ENCODE data around the gene KPNA4. TPM values are rescaled to one million over a fixed set of nuclear protein-coding genes. Genes with fewer than 3 reads are reported as not detected.

KPNA4 gene
- polyA plus RNA-seq, 6 donors from 2014 or later: 6.2 to 11.1 (median 10.1) TPM

GRCh38 chr3:160564949-160565441 lies 376 bp downstream of the KPNA4 start:
- Mint-ChIP-seq H3K27me3 (no peaks in the 10 kb centered on the region), H3K36me3 (peaks cover 7 to 10% of the 10 kb centered on the region in 2 donors), H3K4me3 (peak overlapping the region; percentile 53 to 99 (median 98)), H3K9me3 (peaks cover 0 to 1% (median 0%) of the 10 kb centered on the region in 7 donors), H3K4me1 (peaks cover 41 to 55% (median 53%) of the 10 kb centered on the region in 3 donors), H3K27ac (peak overlapping the region in 4 of 6 donors; percentile 96 to 98 (median 97))
- DNase-seq (no peak), ATAC-seq (ENCODE audit: low read depth in 2 of 2) (peak; percentile 29 to 35)

GRCh38 chr3:160564258-160564911 lies 986 bp downstream of the KPNA4 start:
- H3K27me3 Mint-ChIP-seq: no peaks in the 10 kb centered on the region
- H3K4me3 Mint-ChIP-seq: peak overlapping the region; percentile 90 to 99 (median 95)
- no peak for ATAC-seq (ENCODE audit: low read depth in 2 of 2)
- H3K9me3 Mint-ChIP-seq: peaks cover 0 to 1% (median 0%) of the 10 kb centered on the region in 7 donors
- peaks cover 44 to 58% (median 57%) of the 10 kb centered on the region in 3 donors for H3K4me1 Mint-ChIP-seq
- H3K27ac Mint-ChIP-seq: peak overlapping the region; percentile 77 to 98 (median 96)
- no peak for DNase-seq
- H3K36me3 Mint-ChIP-seq: peaks cover 7 to 10% of the 10 kb centered on the region in 2 donors

GRCh38 chr3:160562952-160563351 lies 2.4 kb downstream of the KPNA4 start:
- peak overlapping the region in 3 of 6 donors; percentile 26 to 97 (median 55) for H3K27ac Mint-ChIP-seq
- peaks cover under 1 to 2% of the 10 kb centered on the region in 2 donors for H3K36me3 Mint-ChIP-seq
- no peaks in the 10 kb centered on the region for H3K27me3 Mint-ChIP-seq
- ATAC-seq (ENCODE audit: low read depth in 2 of 2) (no peak), DNase-seq (no peak)
- peak overlapping the region in 6 of 8 donors; percentile 4 to 96 (median 52) for H3K4me3 Mint-ChIP-seq
- H3K4me1 Mint-ChIP-seq: peaks cover 44 to 62% (median 57%) of the 10 kb centered on the region in 3 donors
- H3K9me3 Mint-ChIP-seq: no peaks in the 10 kb centered on the region

GRCh38 chr3:160557571-160557970 lies 7.8 kb downstream of the KPNA4 start:
- H3K27me3 Mint-ChIP-seq: no peaks in the 10 kb centered on the region
- H3K36me3 Mint-ChIP-seq: no peaks in the 10 kb centered on the region
- ATAC-seq (ENCODE audit: low read depth in 2 of 2) (no peak), DNase-seq (no peak)
- H3K4me3 Mint-ChIP-seq: no peak overlapping the region
- H3K4me1 Mint-ChIP-seq: peaks cover 33 to 57% (median 57%) of the 10 kb centered on the region in 3 donors
- H3K9me3 Mint-ChIP-seq: no peaks in the 10 kb centered on the region
- no peak overlapping the region for H3K27ac Mint-ChIP-seq

- Mint-ChIP-seq H3K9me3 (no peaks in the 10 kb centered on the region), H3K27ac (peak overlapping the region in 2 of 6 donors; percentile 4 to 33), H3K4me1 (peaks cover 34 to 59% (median 56%) of the 10 kb centered on the region in 3 donors), H3K36me3 (peaks cover 1 to 7% of the 10 kb centered on the region in 2 donors), H3K27me3 (no peaks in the 10 kb centered on the region), H3K4me3 (no peak overlapping the region)
- ATAC-seq (ENCODE audit: low read depth in 2 of 2) (no peak), DNase-seq (no peak)
Observed at GRCh38 chr3:160556141-160556540, 9.2 kb downstream of the KPNA4 start.

GRCh38 chr3:160554980-160555379 lies 10.4 kb downstream of the KPNA4 start:
- ATAC-seq (ENCODE audit: low read depth in 2 of 2): no peak
- H3K4me1 Mint-ChIP-seq: peaks cover 40 to 64% (median 56%) of the 10 kb centered on the region in 3 donors
- no peak for DNase-seq
- no peak overlapping the region for H3K4me3 Mint-ChIP-seq
- H3K9me3 Mint-ChIP-seq: peaks cover 0 to 2% (median 0%) of the 10 kb centered on the region in 7 donors
- H3K27me3 Mint-ChIP-seq: no peaks in the 10 kb centered on the region
- H3K36me3 Mint-ChIP-seq: peaks cover 9 to 15% of the 10 kb centered on the region in 2 donors
- no peak overlapping the region for H3K27ac Mint-ChIP-seq

- Mint-ChIP-seq H3K4me3 (no peak overlapping the region), H3K4me1 (peaks cover 36 to 59% (median 57%) of the 10 kb centered on the region in 3 donors), H3K9me3 (peaks cover 0 to 6% (median 1%) of the 10 kb centered on the region in 7 donors), H3K36me3 (peaks cover 9 to 15% of the 10 kb centered on the region in 2 donors), H3K27me3 (no peaks in the 10 kb centered on the region), H3K27ac (no peak overlapping the region)
- DNase-seq: no peak
- ATAC-seq (ENCODE audit: low read depth in 2 of 2): no peak
Observed at GRCh38 chr3:160553827-160554226, 11.5 kb downstream of the KPNA4 start.

- DNase-seq: no peak
- no peak for ATAC-seq (ENCODE audit: low read depth in 2 of 2)
- H3K4me1 Mint-ChIP-seq: peaks cover 60 to 80% (median 74%) of the 10 kb centered on the region in 3 donors
- H3K27ac Mint-ChIP-seq: peak overlapping the region in 2 of 6 donors; percentile 15 to 81
- H3K9me3 Mint-ChIP-seq: peaks cover 0 to 6% (median 1%) of the 10 kb centered on the region in 7 donors
- H3K36me3 Mint-ChIP-seq: peaks cover 9 to 14% of the 10 kb centered on the region in 2 donors
- H3K27me3 Mint-ChIP-seq: no peaks in the 10 kb centered on the region
- H3K4me3 Mint-ChIP-seq: no peak overlapping the region
Observed at GRCh38 chr3:160546727-160547126, 18.6 kb downstream of the KPNA4 start.

GRCh38 chr3:160545504-160545871 lies 19.9 kb downstream of the KPNA4 start:
- ATAC-seq (ENCODE audit: low read depth in 2 of 2) (no peak), DNase-seq (no peak)
- Mint-ChIP-seq H3K4me3 (no peak overlapping the region), H3K4me1 (peaks cover 54 to 72% (median 68%) of the 10 kb centered on the region in 3 donors), H3K36me3 (peaks cover 1% of the 10 kb centered on the region in 2 donors), H3K9me3 (peaks cover 0 to 6% (median 0%) of the 10 kb centered on the region in 7 donors), H3K27me3 (no peaks in the 10 kb centered on the region), H3K27ac (peak overlapping the region in 2 of 6 donors; percentile 75 to 84)

GRCh38 chr3:160544844-160545503 lies 20.4 kb downstream of the KPNA4 start:
- ATAC-seq (ENCODE audit: low read depth in 2 of 2): no peak
- Mint-ChIP-seq H3K36me3 (no peaks in the 10 kb centered on the region), H3K27me3 (no peaks in the 10 kb centered on the region), H3K27ac (peak overlapping the region in 3 of 6 donors; percentile 4 to 84 (median 75)), H3K9me3 (peaks cover 0 to 6% (median 0%) of the 10 kb centered on the region in 7 donors), H3K4me3 (no peak overlapping the region), H3K4me1 (peaks cover 54 to 73% (median 71%) of the 10 kb centered on the region in 3 donors)
- no peak for DNase-seq

- Mint-ChIP-seq H3K4me1 (peaks cover 42 to 56% (median 51%) of the 10 kb centered on the region in 3 donors), H3K27ac (peak overlapping the region in 2 of 6 donors; percentile 12 to 38)
Observed at GRCh38 chr3:160540551-160540950, 24.8 kb downstream of the KPNA4 start.

GRCh38 chr3:160538895-160539294 lies 26.5 kb downstream of the KPNA4 start:
- Mint-ChIP-seq H3K27ac (peak overlapping the region in 4 of 6 donors; percentile 1 to 85 (median 32)), H3K9me3 (no peaks in the 10 kb centered on the region), H3K27me3 (no peaks in the 10 kb centered on the region), H3K36me3 (no peaks in the 10 kb centered on the region), H3K4me3 (no peak overlapping the region), H3K4me1 (peaks cover 31 to 40% (median 37%) of the 10 kb centered on the region in 3 donors)
- ATAC-seq (ENCODE audit: low read depth in 2 of 2): no peak
- no peak for DNase-seq

More at GRCh38 chr3:160540551-160540950, 24.8 kb downstream of the KPNA4 start:
- ATAC-seq (ENCODE audit: low read depth in 2 of 2) (no peak), DNase-seq (no peak)
- H3K36me3 Mint-ChIP-seq: no peaks in the 10 kb centered on the region
- no peak overlapping the region for H3K4me3 Mint-ChIP-seq
- H3K27me3 Mint-ChIP-seq: no peaks in the 10 kb centered on the region
- no peaks in the 10 kb centered on the region for H3K9me3 Mint-ChIP-seq

GRCh38 chr3:160537729-160538128 lies 27.6 kb downstream of the KPNA4 start:
- DNase-seq (no peak), ATAC-seq (ENCODE audit: low read depth in 2 of 2) (no peak)
- Mint-ChIP-seq H3K36me3 (no peaks in the 10 kb centered on the region), H3K4me3 (no peak overlapping the region), H3K4me1 (peaks cover 29 to 34% (median 29%) of the 10 kb centered on the region in 3 donors), H3K9me3 (no peaks in the 10 kb centered on the region), H3K27ac (peak overlapping the region in 3 of 6 donors; percentile 3 to 18 (median 8)), H3K27me3 (no peaks in the 10 kb centered on the region)
